ENCODE results near the gene SNCB.
A peak's percentile ranks its signal among the peaks of the same experiment; 100 is the strongest.
"Not testable (repeated sequence)": the region's sequence is repeated elsewhere in the genome, so short reads cannot be mapped to it uniquely, and the experiment has no call there.

Gene SNCB

GRCh38 chr5:176596689-176597416, 33.5 kb downstream of the SNCB start:
- DNase-seq = peak; percentile 81

- DNase-seq = no peak
Observed at GRCh38 chr5:176596069-176596644, 34.2 kb downstream of the SNCB start.

GRCh38 chr5:176595386-176595943, 34.9 kb downstream of the SNCB start:
- no peak for DNase-seq

GRCh38 chr5:176594554-176594953, 35.8 kb downstream of the SNCB start:
- DNase-seq = no peak

GRCh38 chr5:176593273-176593869, 37.0 kb downstream of the SNCB start:
- DNase-seq = no peak

GRCh38 chr5:176592573-176592972, 37.8 kb downstream of the SNCB start:
- no peak for DNase-seq

- DNase-seq = not testable (repeated sequence)
Observed at GRCh38 chr5:176591667-176592066, 38.7 kb downstream of the SNCB start.

- DNase-seq = no peak
Observed at GRCh38 chr5:176590035-176590717, 40.2 kb downstream of the SNCB start.

- no peak for DNase-seq
Observed at GRCh38 chr5:176589039-176589769, 41.1 kb downstream of the SNCB start.

- no peak for DNase-seq
Observed at GRCh38 chr5:176588297-176588696, 42.0 kb downstream of the SNCB start.

- DNase-seq = no peak
Observed at GRCh38 chr5:176587398-176587797, 42.9 kb downstream of the SNCB start.

GRCh38 chr5:176583076-176583475, 47.3 kb downstream of the SNCB start:
- DNase-seq = no peak

GRCh38 chr5:176581361-176581760, 49.0 kb downstream of the SNCB start:
- DNase-seq = no peak

GRCh38 chr5:176579323-176579722, 51.0 kb downstream of the SNCB start:
- no peak for DNase-seq

GRCh38 chr5:176578391-176578808, 51.9 kb downstream of the SNCB start:
- peak; percentile 48 for DNase-seq

- DNase-seq = no peak
Observed at GRCh38 chr5:176577312-176578176, 52.8 kb downstream of the SNCB start.

GRCh38 chr5:176575488-176576422, 54.6 kb downstream of the SNCB start:
- no peak for DNase-seq

GRCh38 chr5:176575066-176575465, 55.3 kb downstream of the SNCB start:
- DNase-seq = no peak

- no peak for DNase-seq
Observed at GRCh38 chr5:176574297-176574591, 56.1 kb downstream of the SNCB start.

GRCh38 chr5:176573564-176574296, 56.6 kb downstream of the SNCB start:
- DNase-seq = peak; percentile 81
